IPS-NIHi7 (cell line): ENCODE data around the gene COG3.
"Not testable (repeated sequence)": the region's sequence is repeated elsewhere in the genome, so short reads cannot be mapped to it uniquely, and the experiment has no call there.

Experiments used
- DNase-seq: peaks from one replicate; pipeline ENCODE4 v3.0.0; 2012; ENCODE audit warnings: mixed read lengths; ENCODE audit errors: extremely low spot score

COG3 gene, protein sequence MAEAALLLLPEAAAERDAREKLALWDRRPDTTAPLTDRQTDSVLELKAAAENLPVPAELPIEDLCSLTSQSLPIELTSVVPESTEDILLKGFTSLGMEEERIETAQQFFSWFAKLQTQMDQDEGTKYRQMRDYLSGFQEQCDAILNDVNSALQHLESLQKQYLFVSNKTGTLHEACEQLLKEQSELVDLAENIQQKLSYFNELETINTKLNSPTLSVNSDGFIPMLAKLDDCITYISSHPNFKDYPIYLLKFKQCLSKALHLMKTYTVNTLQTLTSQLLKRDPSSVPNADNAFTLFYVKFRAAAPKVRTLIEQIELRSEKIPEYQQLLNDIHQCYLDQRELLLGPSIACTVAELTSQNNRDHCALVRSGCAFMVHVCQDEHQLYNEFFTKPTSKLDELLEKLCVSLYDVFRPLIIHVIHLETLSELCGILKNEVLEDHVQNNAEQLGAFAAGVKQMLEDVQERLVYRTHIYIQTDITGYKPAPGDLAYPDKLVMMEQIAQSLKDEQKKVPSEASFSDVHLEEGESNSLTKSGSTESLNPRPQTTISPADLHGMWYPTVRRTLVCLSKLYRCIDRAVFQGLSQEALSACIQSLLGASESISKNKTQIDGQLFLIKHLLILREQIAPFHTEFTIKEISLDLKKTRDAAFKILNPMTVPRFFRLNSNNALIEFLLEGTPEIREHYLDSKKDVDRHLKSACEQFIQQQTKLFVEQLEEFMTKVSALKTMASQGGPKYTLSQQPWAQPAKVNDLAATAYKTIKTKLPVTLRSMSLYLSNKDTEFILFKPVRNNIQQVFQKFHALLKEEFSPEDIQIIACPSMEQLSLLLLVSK

DNA sequence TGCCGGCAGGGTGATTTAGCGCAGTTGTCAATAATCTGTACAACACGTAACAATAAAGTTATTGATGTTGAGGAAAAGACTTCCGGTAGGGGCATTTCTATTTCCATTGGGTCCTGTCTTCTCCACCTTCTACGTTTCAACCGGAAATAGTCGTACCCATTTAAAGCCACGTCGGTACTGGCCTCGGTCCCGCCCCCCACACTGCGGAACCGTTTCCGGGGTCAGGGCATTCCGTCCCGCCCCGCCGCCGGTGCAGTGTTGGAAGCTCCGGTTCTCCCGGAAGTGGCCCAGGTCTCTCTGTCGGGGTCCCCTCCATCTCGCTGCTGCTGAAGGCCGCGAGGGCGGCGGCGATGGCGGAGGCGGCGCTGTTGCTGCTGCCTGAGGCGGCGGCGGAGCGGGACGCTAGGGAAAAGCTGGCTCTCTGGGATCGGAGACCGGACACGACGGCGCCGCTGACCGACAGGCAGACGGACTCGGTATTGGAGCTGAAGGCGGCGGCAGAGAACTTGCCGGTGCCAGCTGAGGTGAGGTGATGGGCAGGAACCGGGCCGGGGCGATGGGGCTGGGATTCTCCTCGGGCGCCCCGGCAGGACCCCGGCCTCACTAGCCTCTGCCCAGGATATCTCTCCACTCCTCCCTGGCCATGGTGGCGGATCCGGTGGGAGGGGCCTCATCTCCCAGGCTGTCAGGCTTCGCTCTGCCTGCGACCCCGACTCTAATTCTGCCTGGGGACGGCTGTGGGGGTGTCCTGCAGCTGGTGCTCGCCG lies at the start of gene COG3:
TSS of gene COG3 (plus strand) at position 253 of the 767 bp plus-strand sequence. CDS start at position 351, 98 bp downstream.
- peak; percentile 97 for DNase-seq

DNA sequence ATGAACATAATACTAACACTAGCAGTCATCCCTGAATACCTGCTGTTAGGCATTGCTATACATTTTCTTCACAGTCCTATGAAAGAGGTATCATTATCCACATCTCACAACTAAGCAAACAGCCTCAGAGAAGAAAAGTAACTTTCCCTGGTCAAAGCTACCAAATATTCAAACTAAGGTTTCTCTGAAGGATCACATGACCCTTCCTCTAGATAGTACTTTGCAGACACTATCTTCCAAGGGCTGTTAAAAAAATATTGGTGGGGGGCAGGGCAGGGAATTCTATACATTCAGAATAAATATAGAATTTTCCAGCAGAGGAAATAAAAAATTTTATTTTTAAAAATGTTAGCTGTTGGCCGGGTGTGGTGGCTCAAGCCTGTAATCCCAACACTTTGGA lies 49.6 kb upstream of the COG3 start:
- DNase-seq: no peak

DNA sequence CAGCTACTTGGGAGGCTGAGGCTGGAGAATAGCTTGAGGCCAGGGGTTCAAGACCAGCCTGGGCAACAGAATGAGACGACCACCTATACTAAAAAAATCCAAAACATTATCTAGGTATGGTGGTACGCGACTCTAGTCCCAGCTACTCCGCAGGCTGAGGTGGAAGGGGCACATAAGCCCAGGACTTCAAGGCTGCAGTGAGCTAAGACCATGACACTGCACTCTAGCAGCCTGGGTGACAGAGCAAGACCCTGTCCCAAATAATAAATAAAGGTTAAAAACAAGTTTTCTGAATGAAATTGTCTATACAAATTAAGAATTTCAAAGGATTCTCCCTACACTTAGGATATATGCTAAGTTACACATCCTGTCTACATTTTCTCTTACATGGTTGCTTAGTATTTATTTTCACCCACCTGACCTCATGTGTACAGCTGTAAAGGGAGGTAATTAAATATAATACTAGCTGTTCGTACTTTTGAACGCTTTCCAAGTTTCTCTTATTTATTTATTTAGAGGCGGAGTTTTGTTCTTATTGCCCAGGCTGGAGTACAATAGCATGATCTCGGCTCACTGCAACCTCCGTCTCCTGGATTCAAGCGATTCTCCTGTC lies 48.1 kb upstream of the COG3 start:
- DNase-seq: no peak

DNA sequence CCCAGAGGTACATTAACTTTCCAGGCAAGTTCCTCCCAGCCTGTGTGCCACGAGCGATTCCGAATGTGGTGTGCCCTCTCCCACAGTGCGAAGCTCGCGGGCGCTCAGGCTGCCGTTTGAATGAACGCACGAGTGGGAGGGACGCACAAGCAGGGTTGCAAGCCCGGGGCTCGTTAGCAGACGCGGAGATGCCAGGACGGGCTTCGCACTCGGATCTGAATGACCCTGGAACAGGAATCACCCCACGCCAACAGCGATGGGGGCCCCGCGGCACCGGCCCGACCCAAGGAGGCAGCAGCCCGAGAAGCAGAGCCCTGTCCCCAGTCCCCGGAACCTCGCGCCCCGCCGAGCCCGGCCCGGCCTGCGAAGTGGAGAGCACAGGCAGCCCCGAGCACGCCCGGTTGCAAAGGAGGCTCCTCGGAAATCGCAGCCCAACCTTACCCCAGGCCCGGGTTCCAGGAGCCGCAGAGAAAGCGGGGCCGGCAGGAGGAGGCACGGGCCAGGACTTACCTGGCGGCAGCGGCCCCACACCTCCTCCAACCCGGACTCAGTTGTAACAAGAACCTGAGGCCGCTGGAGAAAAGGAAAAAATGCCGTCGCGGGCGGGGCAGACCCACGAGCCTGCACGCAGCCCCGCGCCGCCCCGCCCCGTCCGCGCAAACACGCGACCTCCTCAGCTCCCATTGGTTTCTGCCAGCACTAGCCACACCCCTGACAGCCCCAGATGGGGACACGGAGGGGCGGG lies 46.8 kb upstream of the COG3 start, which contains the start of gene SLC25A30:
TSS of gene SLC25A30 (minus strand) at position 584 of the 745 bp plus-strand sequence. CDS start 6,948 bp downstream, outside the sequence.
- DNase-seq: peak; percentile 96

DNA sequence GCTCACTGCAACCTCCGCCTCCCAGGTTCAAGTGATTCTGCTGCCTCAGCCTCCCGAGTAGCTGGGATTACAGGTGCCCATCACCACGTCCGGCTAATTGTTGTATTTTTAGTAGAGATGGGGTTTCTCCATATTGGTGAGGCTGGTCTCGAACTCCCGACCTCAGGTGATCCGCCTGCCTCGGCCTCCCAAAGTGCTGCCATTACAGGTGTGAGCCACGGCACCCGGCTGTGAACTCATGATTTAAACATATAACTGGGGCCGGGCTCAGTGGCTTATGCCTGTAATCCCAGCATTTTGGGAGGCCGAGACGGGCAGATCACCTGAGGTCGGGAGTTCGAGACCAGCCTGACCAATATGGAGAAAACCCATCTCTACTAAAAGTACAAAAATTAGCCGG lies 45.4 kb upstream of the COG3 start:
- DNase-seq: not testable (repeated sequence)

DNA sequence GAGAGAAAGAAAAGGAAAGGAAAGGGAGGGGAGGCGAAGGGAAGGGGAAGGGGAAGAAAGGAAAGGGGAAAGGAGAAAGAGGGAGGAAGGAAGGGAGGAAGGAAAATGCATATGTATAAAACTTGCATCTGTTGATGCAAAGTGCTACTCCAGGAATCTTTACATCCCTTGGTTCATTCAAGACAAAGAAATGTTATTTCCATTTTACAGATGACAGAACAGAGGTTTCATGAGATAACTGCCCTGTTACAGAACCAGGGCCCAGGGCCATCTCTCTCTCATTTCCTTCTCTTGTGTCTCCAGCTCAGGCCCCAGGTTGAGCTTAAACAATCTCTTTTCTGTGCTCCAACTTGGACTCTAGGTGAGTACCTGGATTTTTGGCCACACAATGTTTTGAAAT lies 44.8 kb upstream of the COG3 start:
- DNase-seq: no peak

DNA sequence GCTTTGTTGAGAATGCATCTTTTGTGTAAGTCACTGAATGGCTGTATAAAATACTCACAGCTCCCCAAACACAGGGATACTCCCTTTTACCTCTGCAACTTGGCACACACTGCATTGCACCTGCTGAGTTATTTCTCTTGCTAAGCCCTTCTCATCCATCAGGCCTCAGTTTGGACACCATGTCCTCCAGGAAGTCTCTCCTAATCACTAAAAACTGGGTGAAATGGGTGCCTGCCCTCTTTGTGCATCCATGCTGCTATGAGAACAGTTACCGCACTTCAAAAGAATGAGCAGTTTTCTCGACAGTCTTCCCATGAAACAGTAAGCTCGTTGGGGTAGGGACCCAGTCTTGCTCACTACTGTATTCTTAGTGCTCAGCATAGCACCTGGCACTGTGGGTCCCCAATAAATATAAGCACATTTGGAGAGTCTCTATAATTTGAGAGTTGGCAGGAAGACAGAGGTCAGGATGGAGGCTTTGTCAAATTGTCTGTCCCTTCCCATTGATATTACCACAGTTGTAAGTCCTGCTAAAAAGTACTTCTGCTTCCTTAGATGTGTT lies 41.9 kb upstream of the COG3 start:
- DNase-seq: no peak

DNA sequence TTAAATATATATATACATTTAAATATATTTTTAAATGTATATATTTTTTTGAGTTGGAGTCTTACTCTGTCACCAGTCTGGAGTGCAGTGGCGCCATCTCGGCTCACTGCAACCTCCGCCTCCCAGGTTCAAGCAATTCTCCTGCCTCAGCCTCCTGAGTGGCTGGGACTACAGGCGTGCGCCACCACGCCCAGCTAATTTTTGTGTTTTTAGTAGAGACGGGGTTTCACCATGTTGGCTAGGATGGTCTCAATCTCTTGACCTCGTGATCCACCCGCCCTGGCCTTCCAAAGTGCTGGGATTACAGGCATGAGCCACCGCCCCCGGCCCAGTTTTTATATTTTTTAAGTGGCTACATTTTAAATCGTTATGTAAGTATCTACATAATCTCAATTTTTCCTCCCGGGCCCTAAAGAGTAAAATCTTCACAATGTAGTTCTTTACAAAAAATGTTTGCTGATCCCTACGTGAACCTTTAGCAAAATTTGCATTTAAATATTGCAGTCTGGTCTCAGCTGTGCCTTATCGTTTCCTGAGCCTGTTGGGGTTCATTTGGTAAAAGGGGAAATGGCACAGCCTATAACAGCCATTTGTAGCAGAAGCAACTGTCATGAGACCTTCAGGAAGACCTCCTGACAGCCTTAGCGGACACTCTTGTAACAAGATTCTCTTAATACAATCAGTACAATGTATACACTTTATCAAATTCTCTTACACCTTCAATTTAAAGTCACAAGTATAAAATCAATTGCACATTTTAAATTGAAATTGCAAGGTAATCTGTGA lies 38.5 kb upstream of the COG3 start:
- not testable (repeated sequence) for DNase-seq

DNA sequence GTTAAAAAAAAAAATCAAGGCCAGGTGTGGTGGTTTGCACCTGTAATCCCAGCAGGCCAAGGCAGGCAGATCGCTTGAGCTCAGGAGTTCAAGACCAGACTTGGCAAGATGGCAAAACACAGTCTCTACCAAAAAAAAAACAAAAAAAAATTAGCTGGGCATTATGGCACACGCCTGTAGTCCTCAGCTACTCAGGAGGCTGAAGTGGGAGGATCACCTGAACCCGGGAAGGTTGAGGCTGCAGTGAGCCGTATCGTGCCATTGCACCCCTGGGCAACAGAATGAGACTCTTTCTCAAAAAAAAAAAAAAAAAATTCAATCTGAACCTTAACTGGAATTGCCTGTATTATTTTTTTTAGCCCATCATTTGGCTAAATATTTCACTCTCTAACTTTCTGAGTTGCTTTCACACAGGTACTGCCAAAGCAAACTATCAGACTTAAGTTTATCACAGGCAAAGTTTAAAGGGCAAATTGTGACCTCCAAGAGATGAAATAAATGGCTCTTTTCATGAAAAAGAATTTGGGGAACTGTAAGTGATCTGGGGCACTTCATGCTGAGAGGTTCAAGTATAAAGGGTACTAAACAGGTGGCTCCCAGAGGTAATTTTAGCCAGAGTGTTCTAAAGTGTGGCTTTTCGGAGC lies 31.9 kb upstream of the COG3 start:
- no peak for DNase-seq

DNA sequence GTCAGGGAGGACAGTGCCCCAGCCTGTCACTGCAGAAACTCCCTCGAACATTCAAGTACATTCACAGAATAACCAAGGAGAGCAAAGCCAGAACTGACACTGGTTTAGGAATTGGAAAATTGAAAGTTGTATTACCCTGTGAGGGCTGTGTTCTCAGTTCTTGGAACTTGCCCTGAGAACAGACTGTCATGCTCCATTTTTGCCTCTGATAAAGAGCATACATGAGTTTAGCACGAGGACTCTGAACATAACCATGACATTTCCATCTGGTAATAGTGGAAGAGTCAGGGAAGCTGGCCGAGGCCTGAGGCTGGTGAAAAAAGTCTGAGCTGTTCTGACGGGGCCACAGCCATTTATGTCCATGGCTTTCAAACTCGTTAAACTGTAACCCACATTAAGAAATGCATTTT lies 31.4 kb upstream of the COG3 start:
- no peak for DNase-seq

DNA sequence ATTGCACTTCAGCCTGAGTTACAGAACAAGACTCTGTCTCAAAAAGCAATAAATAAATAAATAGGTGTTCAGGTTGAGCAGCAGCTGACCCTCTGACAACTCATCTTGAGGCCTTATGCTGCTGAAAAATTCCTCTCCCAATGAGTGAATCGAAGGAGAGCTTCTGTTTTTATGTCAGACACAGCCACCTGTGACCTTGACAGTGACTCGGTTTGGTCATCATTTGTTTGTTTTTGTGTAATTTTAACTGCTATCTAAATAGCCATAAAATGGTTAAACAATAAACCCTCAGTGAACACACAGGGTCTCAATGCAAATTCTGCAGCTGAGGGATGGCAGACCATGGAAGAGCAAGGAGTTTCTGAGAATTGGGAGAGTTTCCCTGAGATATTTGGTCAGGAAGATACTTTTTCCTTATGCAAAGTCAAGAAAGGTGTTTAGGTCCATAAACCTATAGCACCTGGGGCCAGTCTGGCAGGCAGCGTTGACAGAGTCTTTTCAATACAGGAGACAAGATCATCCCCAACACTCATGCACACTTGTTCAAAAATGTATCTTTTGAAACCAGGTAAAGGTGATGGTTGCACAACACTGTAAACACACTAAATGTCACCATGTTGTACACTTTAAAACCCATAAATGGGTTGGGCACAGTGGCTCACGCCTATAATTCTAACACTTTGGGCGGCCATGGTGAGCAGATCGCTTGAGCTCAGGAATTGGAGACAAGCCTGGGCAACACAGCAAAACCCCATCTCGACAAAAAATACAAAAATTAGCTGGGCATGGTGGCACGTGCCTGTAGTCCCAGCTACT lies 30.0 kb upstream of the COG3 start:
- DNase-seq: no peak

DNA sequence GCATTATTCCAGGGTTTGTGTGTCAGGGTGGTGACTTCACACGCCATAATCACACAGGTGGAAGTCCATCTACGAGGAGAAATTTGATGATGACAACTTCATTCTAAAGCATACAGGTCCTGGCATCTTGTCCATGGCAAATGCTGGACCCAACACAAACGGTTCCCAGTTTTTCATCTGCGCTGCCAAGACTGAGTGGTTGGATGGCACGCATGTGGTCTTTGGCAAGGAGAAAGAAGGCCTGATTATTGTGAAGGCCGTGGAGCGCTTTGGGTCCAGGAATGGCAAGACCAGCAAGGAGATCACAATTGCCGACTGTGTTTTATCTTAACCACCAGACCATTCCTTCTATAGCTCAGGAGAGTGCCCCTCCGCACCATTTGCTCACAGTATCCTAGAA lies 28.4 kb upstream of the COG3 start:
- no peak for DNase-seq

DNA sequence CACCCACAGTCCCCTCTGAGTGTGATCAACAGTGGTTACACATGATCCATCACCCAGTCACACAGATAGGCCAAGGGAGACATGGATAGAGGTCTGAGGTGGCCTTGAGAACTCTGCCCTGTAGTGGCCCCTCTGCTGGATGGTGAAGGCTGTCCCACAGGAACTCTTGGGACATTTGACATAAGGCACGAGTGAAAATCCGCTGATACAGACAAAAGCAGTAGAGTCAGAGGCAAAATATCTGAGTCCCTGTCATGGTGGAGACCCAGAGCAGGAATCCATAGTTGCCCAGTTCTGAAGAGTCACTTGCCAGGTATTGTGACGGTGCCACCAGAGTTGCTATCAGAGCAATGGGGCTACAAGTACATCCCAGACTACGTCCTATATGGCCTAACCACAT lies 27.8 kb upstream of the COG3 start:
- no peak for DNase-seq

DNA sequence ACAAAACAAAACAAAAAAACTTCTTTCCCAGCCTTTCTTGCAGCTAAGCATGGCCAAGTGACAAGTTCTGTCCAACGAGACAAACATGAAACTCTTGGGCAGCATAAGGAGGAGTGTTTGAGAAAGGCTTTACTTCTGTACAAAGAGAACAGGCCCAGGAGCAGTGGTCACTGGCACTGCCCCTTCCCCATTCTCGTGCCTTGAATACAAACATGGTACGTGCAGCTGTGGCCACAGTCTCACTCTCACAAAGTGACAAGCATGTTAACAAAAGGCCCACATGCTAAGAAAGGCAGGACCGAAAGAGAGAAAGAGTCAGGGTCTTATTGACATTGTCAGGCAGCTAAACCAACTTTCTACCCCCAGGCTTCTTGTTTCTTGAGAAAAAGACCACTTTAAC lies 26.8 kb upstream of the COG3 start:
- no peak for DNase-seq

DNA sequence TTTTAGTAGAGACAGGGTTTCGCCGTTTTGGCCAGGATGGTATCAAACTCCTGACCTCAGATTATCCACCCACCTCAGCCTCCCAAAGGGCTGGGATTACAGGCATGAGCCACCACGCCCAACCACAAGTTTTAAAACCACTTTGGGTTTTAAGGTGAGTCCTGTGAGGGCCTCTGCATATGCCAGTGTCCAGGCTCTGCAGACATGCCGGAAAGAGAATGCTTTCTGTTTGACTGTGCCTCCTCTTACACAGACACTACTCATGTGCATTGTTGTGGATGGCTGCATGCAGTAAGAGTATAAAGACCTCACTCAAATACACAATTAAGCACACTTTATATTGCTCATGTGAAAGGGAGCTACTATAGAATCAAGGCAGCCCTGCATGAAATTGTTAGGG lies 25.7 kb upstream of the COG3 start:
- no peak for DNase-seq

DNA sequence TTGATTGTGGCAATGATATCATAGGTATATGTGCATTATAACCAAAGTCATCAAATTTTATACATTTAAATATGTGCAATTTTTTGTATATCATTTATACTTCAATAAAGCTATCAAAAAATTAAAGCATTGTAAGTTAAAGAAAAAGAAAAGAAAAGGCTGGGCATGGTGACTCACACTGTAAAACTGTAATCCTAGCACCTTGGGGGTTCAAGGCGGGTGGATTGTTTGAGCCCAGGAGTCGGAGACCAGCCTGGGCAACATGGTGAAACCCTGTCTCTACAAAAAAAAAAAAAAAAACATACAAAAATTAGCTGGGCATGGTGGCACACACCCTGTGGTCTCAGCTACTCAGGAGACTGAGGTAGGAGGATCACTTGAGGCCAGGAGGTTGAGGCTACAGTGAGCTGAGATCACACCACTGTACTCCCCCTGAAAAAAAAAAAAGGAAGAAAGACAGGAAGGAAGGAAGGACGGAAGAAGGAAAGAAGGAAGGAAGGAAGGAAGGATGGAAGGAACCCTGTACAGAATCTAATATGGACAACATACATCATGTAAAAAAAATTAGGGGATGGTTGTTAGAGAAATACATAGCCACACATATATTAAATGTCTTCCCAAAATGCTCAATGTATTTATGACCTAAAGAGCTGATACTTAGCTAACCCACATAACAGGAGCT lies 24.8 kb upstream of the COG3 start:
- DNase-seq: no peak

DNA sequence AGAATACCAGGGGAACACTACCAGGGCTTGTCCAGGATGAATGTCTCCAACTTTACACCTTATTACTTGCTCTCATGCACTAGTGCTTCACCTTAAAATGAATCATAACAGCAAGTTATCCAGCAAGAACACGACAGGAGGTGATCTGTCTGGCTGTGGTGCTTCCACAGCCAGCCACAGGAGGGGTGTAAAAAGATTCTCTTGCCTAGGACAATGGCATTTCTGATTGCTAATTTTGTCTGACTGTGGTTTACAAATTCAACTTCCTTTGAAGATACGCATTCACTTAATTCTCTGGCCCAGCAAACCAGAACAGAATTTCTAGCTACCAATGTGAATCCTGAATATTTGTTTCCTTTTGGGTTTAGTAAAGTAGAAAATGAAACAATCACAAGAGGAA lies 23.1 kb upstream of the COG3 start:
- DNase-seq: no peak

DNA sequence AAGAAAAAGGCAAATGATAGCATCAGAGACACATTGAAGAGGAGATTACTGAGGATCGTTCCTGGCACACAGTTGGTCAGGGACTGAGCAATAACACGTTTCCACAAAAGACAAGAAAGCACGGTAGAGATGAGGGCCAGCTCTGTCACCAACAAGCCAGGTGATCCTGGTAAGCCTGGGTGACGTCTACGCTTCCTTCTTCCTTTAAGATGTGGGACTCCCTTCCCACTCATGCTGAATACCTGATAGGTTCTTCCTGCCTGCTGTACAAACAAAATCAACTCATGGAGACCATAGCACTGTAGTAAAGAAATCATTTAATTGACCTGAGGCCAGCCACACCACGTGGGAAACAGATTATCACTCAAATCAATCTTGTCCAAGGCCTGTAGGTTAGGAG lies 19.7 kb upstream of the COG3 start:
- DNase-seq: no peak
